Neural progenitor cell (in vitro differentiated cells): ENCODE data around the gene OR52B2.

Source experiments
- CTCF ChIP-seq: fragments of 200-600 bp; sonication (generic); IDR thresholded peaks from 2 replicates; pipeline ENCODE4 v1.5.1; 2017; ENCODE audit warnings: antibody characterized with exemption, mild to moderate bottlenecking
- EZH2 ChIP-seq: fragments of 200-600 bp; sonication (generic); IDR thresholded peaks from 2 replicates; pipeline ENCODE4 v1.6.1; 2017; ENCODE audit warnings: antibody characterized with exemption, mild to moderate bottlenecking, moderate library complexity
- EZH2phosphoT487 ChIP-seq: fragments of 200-600 bp; sonication (generic); IDR thresholded peaks from 2 replicates; pipeline ENCODE4 v1.6.1; 2017; ENCODE audit warnings: antibody characterized with exemption

DNA sequence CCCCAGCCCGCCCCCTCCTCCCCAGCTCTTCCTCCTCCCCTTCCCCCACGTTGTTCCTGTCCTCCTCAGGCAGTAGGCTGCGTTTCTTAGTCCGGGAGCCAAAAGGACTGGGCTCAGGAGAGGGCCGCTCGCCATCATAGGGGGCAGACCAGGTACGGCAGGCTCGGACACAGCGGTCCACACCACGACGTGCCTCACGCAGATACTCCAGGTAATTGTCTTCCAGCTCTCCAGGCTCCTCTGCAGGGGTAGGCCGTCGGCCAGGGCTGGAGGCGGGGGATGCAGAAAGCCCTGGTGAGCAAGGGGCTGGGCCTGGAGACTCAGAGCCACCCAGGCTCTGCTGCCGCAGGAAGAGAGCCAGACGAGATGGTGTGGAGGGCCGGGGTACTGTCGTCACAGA is 47.6 kb upstream of the OR52B2 start:
- TF ChIP-seq CTCF (no peak), EZH2phosphoT487 (no peak), EZH2 (no peak)
